ENCODE measurements around the gene SPEF2.
A peak's percentile ranks its signal among the peaks of the same experiment; 100 is the strongest.

The SPEF2 gene

GRCh38 chr5:35785601-35786085 lies 168.0 kb downstream of the SPEF2 start:
- DNase-seq (ENCODE audit: low read depth) = no peak

GRCh38 chr5:35788724-35789123 lies 171.1 kb downstream of the SPEF2 start:
- no peak for DNase-seq (ENCODE audit: low read depth)

GRCh38 chr5:35789732-35790456 lies 172.2 kb downstream of the SPEF2 start:
- peak; percentile 40 for DNase-seq (ENCODE audit: low read depth)

GRCh38 chr5:35790457-35790822 lies 172.8 kb downstream of the SPEF2 start:
- DNase-seq (ENCODE audit: low read depth) = no peak

- no peak for DNase-seq (ENCODE audit: low read depth)
These were observed 176.6 kb downstream of the SPEF2 start for GRCh38 chr5:35794328-35794619.

- no peak for DNase-seq (ENCODE audit: low read depth)
These were observed 177.2 kb downstream of the SPEF2 start for GRCh38 chr5:35794684-35795375.

- no peak for DNase-seq (ENCODE audit: low read depth)
These were observed 181.5 kb downstream of the SPEF2 start for GRCh38 chr5:35799181-35799580.

GRCh38 chr5:35799753-35800152 lies 182.1 kb downstream of the SPEF2 start:
- DNase-seq (ENCODE audit: low read depth) = no peak

DNA sequence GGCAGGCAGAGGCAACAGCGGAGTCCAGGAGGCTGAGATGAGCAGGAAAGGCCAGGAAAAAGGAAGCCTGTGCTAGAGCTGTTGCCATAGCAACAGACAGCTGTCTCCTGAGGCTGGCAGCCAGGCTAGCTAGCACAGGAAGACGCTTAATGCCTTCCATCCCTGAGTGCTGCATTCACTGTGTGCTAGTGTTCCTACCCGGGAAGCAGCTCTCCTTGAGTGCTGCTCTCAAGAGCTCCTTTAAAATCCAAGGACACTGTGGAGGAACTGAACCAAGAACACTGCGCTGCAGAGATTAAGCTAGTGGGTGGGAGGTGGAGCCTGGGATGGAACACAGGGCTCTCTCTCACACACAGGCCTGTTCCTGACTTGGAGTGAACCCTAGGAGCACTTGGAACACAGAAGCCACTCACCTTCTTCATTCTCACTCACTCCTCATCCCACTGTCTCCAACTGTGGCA lies 185.6 kb downstream of the SPEF2 start:
- no peak for DNase-seq (ENCODE audit: low read depth)

DNA sequence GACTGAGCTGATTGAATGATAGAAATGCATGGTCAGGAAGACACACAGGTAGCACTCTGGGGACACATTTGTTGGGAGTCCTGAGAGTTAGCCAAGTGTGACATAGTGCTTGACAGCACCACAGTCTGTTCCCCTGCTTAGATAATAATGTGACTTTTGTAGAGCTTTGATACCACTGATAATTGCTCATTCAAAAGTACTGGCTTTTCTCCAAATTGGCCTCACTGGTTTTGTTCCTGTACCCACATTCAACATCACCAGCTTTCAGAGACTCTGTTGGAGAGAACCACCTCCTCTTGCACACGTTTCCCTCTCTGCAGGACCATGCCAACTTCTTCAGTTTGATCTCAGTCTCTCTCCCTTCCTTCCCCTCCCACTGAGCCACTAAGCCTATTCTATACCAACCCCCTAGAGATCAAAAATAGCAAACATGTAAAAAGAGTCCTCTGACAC lies 186.6 kb downstream of the SPEF2 start:
- DNase-seq (ENCODE audit: low read depth) = no peak

DNA sequence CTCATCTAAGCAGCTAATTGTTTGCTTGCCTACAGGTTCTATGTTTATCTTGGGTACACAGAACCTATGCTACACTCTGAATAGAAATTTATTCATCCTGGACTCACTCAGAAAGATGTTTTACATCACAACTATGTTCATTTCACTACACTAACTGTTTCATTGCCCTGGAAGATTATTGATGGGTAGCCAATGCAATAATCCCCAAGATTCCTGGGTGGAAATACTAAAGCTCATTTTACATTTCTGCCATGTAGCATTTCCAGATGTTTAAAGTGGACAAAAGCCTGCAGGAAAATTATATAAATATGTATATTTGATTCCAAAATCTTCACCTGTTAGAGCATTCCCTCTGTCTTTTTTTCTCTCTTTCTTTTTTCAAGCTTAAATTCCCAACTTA lies 187.2 kb downstream of the SPEF2 start:
- no peak for DNase-seq (ENCODE audit: low read depth)

DNA sequence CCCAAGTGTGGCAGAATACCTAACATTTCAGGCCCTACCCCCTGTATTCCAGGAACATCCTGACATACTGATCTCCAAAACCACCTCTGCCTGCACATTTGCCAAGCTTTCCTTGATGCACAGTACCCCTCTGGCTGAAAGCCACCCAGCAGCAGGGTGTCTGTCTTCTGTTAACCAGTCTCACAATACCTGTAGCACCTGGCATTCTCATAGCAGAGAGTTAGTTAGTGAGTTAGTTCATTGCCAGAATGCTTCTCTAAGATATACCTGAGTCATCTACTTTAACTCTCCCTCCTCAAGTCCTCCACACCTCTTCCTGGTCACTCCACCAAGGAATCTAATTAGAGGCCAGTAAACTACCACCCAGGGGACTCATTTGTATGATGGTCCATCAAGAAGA lies 192.9 kb downstream of the SPEF2 start:
- DNase-seq (ENCODE audit: low read depth) = no peak

DNA sequence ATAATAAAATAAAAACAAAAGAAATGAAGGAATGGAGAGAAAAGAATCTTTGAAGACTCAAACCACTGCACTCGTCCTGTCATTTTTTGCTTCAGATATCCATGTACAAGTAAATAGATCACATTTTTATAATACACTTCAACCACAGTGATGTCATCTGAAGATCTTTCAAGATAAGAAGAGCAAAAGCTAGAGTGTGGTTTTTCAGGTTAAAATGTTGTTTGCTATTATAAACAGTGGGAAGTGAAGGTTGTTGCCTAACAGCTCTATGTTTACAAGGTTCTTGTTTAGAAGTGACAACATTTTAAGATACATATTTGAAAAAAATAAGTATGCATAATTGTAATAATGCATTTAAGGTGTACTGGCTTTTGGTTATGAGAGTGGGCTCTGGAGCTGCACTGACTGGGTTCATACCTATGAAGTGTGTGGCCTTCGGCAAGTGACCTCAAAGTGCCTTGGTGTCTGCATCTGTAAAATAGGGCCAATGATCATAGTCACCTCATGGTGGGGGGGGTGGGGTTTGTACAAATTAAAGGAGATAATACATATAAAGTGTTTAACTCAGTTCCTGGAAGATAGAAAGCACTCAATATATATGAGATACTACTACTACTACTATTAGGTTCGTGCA lies 193.6 kb downstream of the SPEF2 start:
- DNase-seq (ENCODE audit: low read depth) = no peak

- DNase-seq (ENCODE audit: low read depth) = no peak
These were observed 195.9 kb downstream of the SPEF2 start for GRCh38 chr5:35813521-35813920.

GRCh38 chr5:35815089-35815936 lies 197.7 kb downstream of the SPEF2 start:
- no peak for DNase-seq (ENCODE audit: low read depth)

DNA sequence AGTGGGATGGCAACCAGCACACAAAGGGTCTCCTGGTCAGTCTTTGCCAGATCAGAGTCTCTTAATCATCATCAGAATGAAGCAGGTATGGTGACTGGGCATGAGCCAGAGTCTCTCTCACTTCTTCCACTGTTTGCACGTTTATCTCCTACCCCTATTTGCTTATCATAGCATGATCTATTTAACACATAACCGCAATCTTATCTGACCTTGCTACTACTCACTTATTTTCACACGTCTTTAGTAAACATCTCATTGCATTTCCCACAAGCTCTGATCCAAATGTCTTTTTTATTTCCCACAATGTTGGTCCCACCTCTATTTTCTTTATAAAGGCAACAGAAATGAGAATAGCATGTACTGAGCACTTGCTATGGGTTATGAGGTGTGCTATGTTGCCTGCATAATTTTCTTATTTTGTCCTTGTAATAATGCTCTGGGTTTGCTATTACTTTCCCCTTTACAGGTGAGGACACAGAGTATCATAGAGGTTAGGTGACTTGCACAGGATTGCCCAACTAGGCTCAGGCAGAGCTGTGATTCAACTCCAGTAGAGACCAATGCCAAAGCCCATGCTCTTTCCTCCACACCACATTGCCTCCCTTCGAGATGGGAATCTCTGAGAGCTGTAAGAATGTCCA lies 199.3 kb downstream of the SPEF2 start:
- DNase-seq (ENCODE audit: low read depth) = no peak

DNA sequence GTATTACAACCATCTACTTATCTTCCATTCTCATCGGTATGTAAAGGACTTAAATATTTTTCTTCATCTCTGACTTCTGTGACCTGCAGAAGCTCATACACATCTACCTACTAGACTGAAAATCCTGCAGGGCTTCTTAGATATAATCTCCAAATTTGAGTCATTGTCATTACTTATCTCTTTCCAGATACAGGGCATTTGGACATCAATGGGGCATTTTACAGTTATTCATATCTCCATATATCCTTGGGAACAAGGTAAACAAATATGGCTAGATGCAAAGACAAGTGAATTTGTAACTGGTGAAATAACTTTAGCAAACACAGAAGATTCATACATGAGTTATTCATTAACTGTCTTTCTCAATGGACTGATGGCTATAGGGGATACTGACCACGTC lies 201.4 kb downstream of the SPEF2 start:
- DNase-seq (ENCODE audit: low read depth) = no peak

GRCh38 chr5:35819668-35820067 lies 202.0 kb downstream of the SPEF2 start:
- no peak for DNase-seq (ENCODE audit: low read depth)

GRCh38 chr5:35820735-35821134 lies 203.1 kb downstream of the SPEF2 start:
- no peak for DNase-seq (ENCODE audit: low read depth)

GRCh38 chr5:35821513-35821912 lies 203.8 kb downstream of the SPEF2 start:
- DNase-seq (ENCODE audit: low read depth) = no peak

DNA sequence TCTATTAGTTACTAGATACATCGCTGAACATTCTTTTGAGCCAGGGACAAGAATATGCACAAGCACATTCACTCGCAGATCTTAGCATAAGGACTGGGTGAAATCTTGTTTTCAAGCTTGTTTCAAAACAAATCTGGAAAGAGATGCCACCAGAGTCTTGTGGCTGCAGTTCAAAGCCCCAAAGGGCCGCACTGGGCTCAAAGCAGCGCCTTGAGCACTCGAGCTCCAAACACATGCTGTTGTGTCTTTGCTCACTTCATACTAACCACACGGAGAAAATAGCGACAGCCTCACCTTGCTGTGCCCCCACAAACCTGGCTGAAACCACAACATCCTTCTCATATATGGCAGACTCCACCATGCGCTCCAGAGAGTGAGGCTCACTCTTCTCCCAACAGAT lies 204.8 kb downstream of the SPEF2 start:
- DNase-seq (ENCODE audit: low read depth) = no peak

All from HS-5 (cell line).